NCI-H1417 (cell line): Measurements from ENCODE around the gene IL19.
"Not testable (repeated sequence)": the region's sequence is repeated elsewhere in the genome, so short reads cannot be mapped to it uniquely, and the experiment has no call there.

Experiments
- DNase-seq, 3 experiments: peaks; one replicate each; lab custom pipeline; 2025; lab: John Stamatoyannopoulos, UW

Gene IL19

GRCh38 chr1:206833106-206833680 is 62.6 kb downstream of the IL19 start:
- no peak for DNase-seq

GRCh38 chr1:206833801-206834200 is 63.2 kb downstream of the IL19 start:
- DNase-seq: peak; percentile 12 to 87 (median 52)

- no peak for DNase-seq
Observed at GRCh38 chr1:206834217-206834616, 63.6 kb downstream of the IL19 start.

GRCh38 chr1:206834711-206835110 is 64.1 kb downstream of the IL19 start:
- DNase-seq: no peak

GRCh38 chr1:206835186-206835585 is 64.6 kb downstream of the IL19 start:
- DNase-seq: no peak

- no peak for DNase-seq
Observed at GRCh38 chr1:206836111-206836510, 65.5 kb downstream of the IL19 start.

GRCh38 chr1:206839006-206839560 is 68.5 kb downstream of the IL19 start:
- DNase-seq: no peak

- no peak for DNase-seq
Observed at GRCh38 chr1:206839857-206840256, 69.3 kb downstream of the IL19 start.

- DNase-seq: no peak
Observed at GRCh38 chr1:206841609-206842323, 71.2 kb downstream of the IL19 start.

GRCh38 chr1:206842854-206843253 is 72.3 kb downstream of the IL19 start:
- peak in 1 of 3 experiments; percentile 55 for DNase-seq

- no peak for DNase-seq
Observed at GRCh38 chr1:206843626-206844025, 73.1 kb downstream of the IL19 start.

GRCh38 chr1:206846487-206846886 is 75.9 kb downstream of the IL19 start:
- DNase-seq: no peak

- DNase-seq: no peak
Observed at GRCh38 chr1:206847337-206847834, 76.8 kb downstream of the IL19 start.

- DNase-seq: no peak
Observed at GRCh38 chr1:206847946-206848345, 77.4 kb downstream of the IL19 start.

GRCh38 chr1:206850401-206850800 is 79.8 kb downstream of the IL19 start:
- DNase-seq: no peak

- no peak for DNase-seq
Observed at GRCh38 chr1:206851341-206852010, 80.9 kb downstream of the IL19 start.

GRCh38 chr1:206852662-206853061 is 82.1 kb downstream of the IL19 start:
- DNase-seq: not testable (repeated sequence)

GRCh38 chr1:206853696-206854095 is 83.1 kb downstream of the IL19 start:
- not testable (repeated sequence) for DNase-seq

GRCh38 chr1:206854401-206855129 is 84.0 kb downstream of the IL19 start:
- DNase-seq: no peak

GRCh38 chr1:206855859-206856258 is 85.3 kb downstream of the IL19 start:
- DNase-seq: no peak

GRCh38 chr1:206856674-206857464 is 86.3 kb downstream of the IL19 start:
- peak in 1 of 3 experiments; percentile 6 for DNase-seq
